HEK293 (cell line): Measurements from ENCODE around the gene NGRN.

ENCODE experiments used
- ZIC2 ChIP-seq: fragments of 450-650 bp; formaldehyde crosslinking; IDR thresholded peaks from 2 replicates; pipeline ENCODE4 v1.5.1; 2016; ENCODE audit warnings: missing biosample characterization, missing genetic modification characterization
- ZNF239 ChIP-seq: fragments of 450-650 bp; formaldehyde crosslinking; IDR thresholded peaks from 2 replicates; pipeline ENCODE4 v1.5.1; 2016; ENCODE audit warnings: missing biosample characterization, missing genetic modification characterization
- ZNF416 ChIP-seq: fragments of 450-650 bp; formaldehyde crosslinking; IDR thresholded peaks from 2 replicates; pipeline ENCODE4 v1.5.1; 2016; ENCODE audit warnings: missing biosample characterization, missing genetic modification characterization
- ZNF785 ChIP-seq: fragments of 450-650 bp; formaldehyde crosslinking; IDR thresholded peaks from 2 replicates; pipeline ENCODE4 v1.5.1; 2016; ENCODE audit warnings: missing biosample characterization, missing genetic modification characterization
- TF ChIP-seq, protein P1 (sequence below): fragments of 450-650 bp; formaldehyde crosslinking; IDR thresholded peaks from 2 replicates; pipeline ENCODE4 v1.5.1; 2016; ENCODE audit warnings: missing biosample characterization, missing genetic modification characterization

GRCh38 chr15:90266061-90266431 is 574 bp downstream of the NGRN start:
- TF ChIP-seq, protein P1, sequence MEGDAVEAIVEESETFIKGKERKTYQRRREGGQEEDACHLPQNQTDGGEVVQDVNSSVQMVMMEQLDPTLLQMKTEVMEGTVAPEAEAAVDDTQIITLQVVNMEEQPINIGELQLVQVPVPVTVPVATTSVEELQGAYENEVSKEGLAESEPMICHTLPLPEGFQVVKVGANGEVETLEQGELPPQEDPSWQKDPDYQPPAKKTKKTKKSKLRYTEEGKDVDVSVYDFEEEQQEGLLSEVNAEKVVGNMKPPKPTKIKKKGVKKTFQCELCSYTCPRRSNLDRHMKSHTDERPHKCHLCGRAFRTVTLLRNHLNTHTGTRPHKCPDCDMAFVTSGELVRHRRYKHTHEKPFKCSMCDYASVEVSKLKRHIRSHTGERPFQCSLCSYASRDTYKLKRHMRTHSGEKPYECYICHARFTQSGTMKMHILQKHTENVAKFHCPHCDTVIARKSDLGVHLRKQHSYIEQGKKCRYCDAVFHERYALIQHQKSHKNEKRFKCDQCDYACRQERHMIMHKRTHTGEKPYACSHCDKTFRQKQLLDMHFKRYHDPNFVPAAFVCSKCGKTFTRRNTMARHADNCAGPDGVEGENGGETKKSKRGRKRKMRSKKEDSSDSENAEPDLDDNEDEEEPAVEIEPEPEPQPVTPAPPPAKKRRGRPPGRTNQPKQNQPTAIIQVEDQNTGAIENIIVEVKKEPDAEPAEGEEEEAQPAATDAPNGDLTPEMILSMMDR (tag by site-specific recombination): no peak
- TF ChIP-seq ZIC2 (tag by site-specific recombination) (no peak; the same call in 1 of the 2 replicates), ZNF785 (no peak), ZNF239 (tag by site-specific recombination) (no peak), ZNF416 (tag by site-specific recombination) (no peak)
